Gastroesophageal sphincter (tissue), 4 donors: Measurements from ENCODE around the gene CETN2. TPM values are rescaled to one million over a fixed set of nuclear protein-coding genes. Genes with fewer than 3 reads are reported as not detected.
A peak's percentile ranks its signal among the peaks of the same experiment; 100 is the strongest.

Experiments used
- ATAC-seq: fragments of 150-250 bp; one replicate; pipeline ENCODE4 v1.9.1; 2016; ENCODE audit warnings: mild to moderate bottlenecking, moderate library complexity
- H3K27ac ChIP-seq, 4 donors: fragments of 200-600 bp; sonication (generic) in 3 of 4; 1 replicate in 3 of 4; 2 replicates in 1 of 4; pipeline ENCODE4 v1.5.1; 2016 to 2019
- H3K27me3 ChIP-seq: fragments of 200-600 bp; sonication (generic); one replicate; pipeline ENCODE4 v1.5.1; 2019
- H3K36me3 ChIP-seq, 2 donors: fragments of 200-600 bp; sonication (generic); one replicate each; pipeline ENCODE4 v1.5.1; 2019; ENCODE audit warnings: control low read depth in 1 of 2
- H3K4me1 ChIP-seq, 3 donors: fragments of 200-600 bp; sonication (generic); 1 replicate in 2 of 3; 2 replicates in 1 of 3; pipeline ENCODE4 v1.5.1; 2016 to 2019; ENCODE audit warnings: control low read depth in 2 of 3
- H3K4me3 ChIP-seq, 2 donors: fragments of 200-600 bp; sonication (generic); one replicate each; pipeline ENCODE4 v1.5.1; 2019; ENCODE audit warnings: mild to moderate bottlenecking in 1 of 2, moderate library complexity in 1 of 2
- H3K9me3 ChIP-seq, 3 donors: fragments of 200-600 bp; sonication (generic); one replicate each; pipeline ENCODE4 v1.5.1; 2017 to 2019; ENCODE audit warnings: control low read depth in 2 of 3
- EP300 ChIP-seq: sonication (generic); formaldehyde crosslinking; IDR thresholded peaks from one replicate; pipeline ENCODE4 v1.6.1; 2017; ENCODE audit warnings: antibody characterized with exemption, mild to moderate bottlenecking
- POLR2A ChIP-seq, 2 donors: fragments of 450-650 bp; IDR thresholded peaks; one replicate each; pipeline ENCODE4 v1.6.1; 2017; ENCODE audit warnings: antibody characterized with exemption in 2 of 2, mild to moderate bottlenecking in 2 of 2, moderate library complexity in 1 of 2
- POLR2AphosphoS5 ChIP-seq: sonication (generic); formaldehyde crosslinking; IDR thresholded peaks from one replicate; pipeline ENCODE4 v1.6.1; 2017; ENCODE audit warnings: antibody characterized with exemption
- WGBS, 2 donors: methylation state at CpG; one replicate each; pipeline ENCODE4 v1.1.5; 2018; ENCODE audit warnings: low coverage in 1 of 2; 5-methylcytosine and 5-hydroxymethylcytosine counted together
- total RNA-seq, 4 donors: library from RNA; depleted of rRNA; stranded (reverse); fragments of >200 nt; gene quantifications; one replicate each; pipeline ENCODE4 v1.1.0, GENCODE V29; 2016
- TF ChIP-seq, protein P1 (sequence below), 4 experiments: fragments of 200-600 bp in 2 of 4; fragments of 450-650 bp in 2 of 4; sonication (generic) in 1 of 4; IDR thresholded peaks; one replicate each; pipeline ENCODE4 v1.5.1; 2017 to 2019; ENCODE audit warnings: antibody characterized with exemption in 4 of 4, mild to moderate bottlenecking in 2 of 4, moderate library complexity in 2 of 4

The CETN2 gene
- total RNA-seq, 4 donors from 2014 or later = 53.0 to 75.2 (median 60.3) TPM

DNA sequence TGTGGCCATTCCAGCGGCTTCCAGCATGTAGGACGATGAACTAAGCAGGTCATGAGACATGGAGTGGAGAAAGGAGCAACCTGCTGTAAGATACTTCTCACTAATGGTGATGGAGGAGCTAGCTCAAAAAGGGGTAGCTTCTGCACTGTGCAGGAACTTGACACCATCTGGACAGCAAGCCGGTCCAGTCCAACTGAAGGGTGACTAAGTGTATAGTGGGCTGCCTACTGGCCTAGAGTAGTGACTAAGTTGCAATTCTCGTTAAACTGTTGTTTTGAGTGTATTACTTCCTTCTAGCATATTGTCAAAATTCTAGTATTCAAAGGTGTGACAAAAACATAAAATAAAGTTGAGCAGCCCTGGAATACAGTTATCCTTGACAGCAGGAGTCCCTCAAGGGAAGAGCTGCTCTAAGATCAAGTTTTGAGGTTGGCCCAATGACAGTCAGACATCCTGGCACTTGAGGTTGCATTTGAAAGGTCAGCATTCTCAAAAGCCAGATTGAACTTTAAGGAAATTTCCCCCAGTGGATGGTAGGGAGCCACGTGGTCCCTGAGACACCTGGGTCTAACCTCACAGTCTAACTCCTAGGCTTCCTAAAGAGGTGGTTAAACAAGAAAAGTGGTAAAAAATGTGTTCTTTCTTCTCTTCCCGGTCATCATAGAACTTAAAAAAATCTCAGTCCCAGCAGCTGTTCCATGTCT, 8.0 kb downstream of the CETN2 start:
- H3K27me3 ChIP-seq = no peaks in the 10 kb centered on the region
- no peak overlapping the region for H3K27ac ChIP-seq
- WGBS, 2 donors = 47 to 86% methylated on average over 3 to 4 of the region's 6 CpGs
- no peaks in the 10 kb centered on the region for H3K9me3 ChIP-seq
- no peak overlapping the region for H3K4me3 ChIP-seq
- H3K4me1 ChIP-seq = no peaks in the 10 kb centered on the region
- peaks cover 0 to 9% of the 10 kb centered on the region in 2 donors for H3K36me3 ChIP-seq
- TF ChIP-seq POLR2AphosphoS5 (no peak), POLR2A (IDR thresholded peaks at IDR 0.05) (no peak), EP300 (no peak)
- TF ChIP-seq, protein P1, sequence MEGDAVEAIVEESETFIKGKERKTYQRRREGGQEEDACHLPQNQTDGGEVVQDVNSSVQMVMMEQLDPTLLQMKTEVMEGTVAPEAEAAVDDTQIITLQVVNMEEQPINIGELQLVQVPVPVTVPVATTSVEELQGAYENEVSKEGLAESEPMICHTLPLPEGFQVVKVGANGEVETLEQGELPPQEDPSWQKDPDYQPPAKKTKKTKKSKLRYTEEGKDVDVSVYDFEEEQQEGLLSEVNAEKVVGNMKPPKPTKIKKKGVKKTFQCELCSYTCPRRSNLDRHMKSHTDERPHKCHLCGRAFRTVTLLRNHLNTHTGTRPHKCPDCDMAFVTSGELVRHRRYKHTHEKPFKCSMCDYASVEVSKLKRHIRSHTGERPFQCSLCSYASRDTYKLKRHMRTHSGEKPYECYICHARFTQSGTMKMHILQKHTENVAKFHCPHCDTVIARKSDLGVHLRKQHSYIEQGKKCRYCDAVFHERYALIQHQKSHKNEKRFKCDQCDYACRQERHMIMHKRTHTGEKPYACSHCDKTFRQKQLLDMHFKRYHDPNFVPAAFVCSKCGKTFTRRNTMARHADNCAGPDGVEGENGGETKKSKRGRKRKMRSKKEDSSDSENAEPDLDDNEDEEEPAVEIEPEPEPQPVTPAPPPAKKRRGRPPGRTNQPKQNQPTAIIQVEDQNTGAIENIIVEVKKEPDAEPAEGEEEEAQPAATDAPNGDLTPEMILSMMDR (IDR thresholded peaks at IDR 0.05) = no peak
- ATAC-seq = no peak

DNA sequence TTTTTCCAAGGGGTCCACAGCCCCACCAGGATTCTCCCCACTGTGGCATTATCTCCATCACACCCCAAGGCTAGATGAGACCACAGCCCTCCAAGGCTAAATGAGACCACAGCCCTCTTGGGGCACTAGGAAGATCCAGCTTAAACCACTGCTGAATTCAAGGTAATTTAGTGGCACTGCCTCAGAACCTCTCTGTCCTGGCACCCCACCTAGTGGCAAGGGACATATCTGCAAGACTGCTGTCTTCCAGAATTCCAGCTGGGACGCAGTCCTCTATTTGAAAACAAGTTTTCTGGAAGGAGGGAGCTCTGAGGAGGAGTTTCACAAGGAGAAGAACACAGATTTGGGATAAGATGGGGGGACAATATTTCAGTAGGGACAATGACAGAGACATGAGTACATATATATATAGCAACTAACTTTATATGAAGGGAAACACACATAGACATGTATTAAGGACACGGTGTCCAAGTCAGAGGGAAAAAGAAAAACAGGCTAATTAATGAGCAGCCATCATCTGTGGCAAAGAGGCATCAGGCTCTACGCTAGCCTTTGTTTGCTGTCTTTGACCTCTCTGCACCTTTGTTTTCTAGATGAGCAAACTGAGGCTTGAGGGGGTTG, 9.3 kb downstream of the CETN2 start:
- H3K9me3 ChIP-seq = no peaks in the 10 kb centered on the region
- no peaks in the 10 kb centered on the region for H3K36me3 ChIP-seq
- H3K4me1 ChIP-seq = no peaks in the 10 kb centered on the region
- no peak for TF ChIP-seq POLR2AphosphoS5
- TF ChIP-seq, protein P1 (IDR thresholded peaks at IDR 0.05) = peak in 2 of 4 experiments; percentile 7 to 42
- H3K4me3 ChIP-seq = no peak overlapping the region
- WGBS, 2 donors = 43 to 100% methylated on average over 1 to 2 of the region's 3 CpGs
- H3K27ac ChIP-seq = no peak overlapping the region
- no peak for ATAC-seq
- H3K27me3 ChIP-seq = no peaks in the 10 kb centered on the region

DNA sequence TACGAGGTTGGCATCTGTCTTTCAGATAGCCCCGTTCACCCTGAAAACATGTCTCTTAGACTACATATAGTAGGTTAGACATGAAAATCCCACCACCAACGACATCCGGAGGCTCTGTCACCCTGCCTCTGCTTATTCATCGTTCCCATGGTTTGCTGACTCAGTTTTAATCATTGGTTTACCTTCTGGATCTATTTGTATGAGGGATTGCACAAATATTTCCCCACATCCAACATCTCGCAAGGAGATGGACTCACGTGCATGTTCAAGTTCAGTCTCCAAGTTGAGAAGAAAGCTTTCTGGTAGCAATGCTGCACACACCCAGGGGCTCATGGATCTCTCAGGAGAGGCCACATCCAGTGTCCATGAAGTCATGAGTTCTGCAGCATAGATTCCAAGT, 10.8 kb downstream of the CETN2 start:
- Histone ChIP-seq H3K4me1 (no peaks in the 10 kb centered on the region), H3K27ac (no peak overlapping the region), H3K27me3 (no peaks in the 10 kb centered on the region), H3K36me3 (no peaks in the 10 kb centered on the region), H3K9me3 (no peaks in the 10 kb centered on the region), H3K4me3 (no peak overlapping the region)
- 75 to 84% methylated on average over 5 to 7 of the region's 7 CpGs for whole genome bisulfite sequencing, 2 donors
- TF ChIP-seq EP300 = no peak
- TF ChIP-seq POLR2AphosphoS5 = no peak
- TF ChIP-seq POLR2A (IDR thresholded peaks at IDR 0.05) = no peak
- TF ChIP-seq, protein P1 (IDR thresholded peaks at IDR 0.05) = no peak
- no peak for ATAC-seq

DNA sequence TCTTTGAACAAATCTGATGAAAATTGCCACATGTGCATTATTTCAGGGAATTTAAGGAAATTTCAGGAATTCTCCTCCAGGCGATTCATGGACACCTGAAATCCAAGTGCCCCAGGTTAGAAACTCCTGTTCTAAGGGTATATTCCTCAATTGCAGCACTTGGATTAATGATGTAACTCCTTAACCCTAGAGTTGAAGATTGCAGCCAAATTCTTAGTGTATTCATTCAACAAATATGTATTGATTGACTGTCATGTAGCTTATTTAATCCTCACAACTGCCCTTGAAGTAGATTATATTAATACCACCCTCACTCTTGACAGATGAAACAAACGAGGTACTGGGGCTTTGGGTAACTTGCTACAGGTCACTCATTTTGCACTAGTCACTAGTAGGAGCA, 11.3 kb downstream of the CETN2 start:
- no peaks in the 10 kb centered on the region for H3K36me3 ChIP-seq
- 67 to 100% methylated on average over 1 of the region's 2 CpGs for WGBS, 2 donors
- H3K9me3 ChIP-seq = no peaks in the 10 kb centered on the region
- no peaks in the 10 kb centered on the region for H3K27me3 ChIP-seq
- ATAC-seq = no peak
- H3K27ac ChIP-seq = no peak overlapping the region
- H3K4me3 ChIP-seq = no peak overlapping the region
- TF ChIP-seq EP300 (no peak), POLR2A (IDR thresholded peaks at IDR 0.05) (no peak), POLR2AphosphoS5 (no peak)
- TF ChIP-seq, protein P1 (IDR thresholded peaks at IDR 0.05) = no peak
- H3K4me1 ChIP-seq = no peaks in the 10 kb centered on the region

DNA sequence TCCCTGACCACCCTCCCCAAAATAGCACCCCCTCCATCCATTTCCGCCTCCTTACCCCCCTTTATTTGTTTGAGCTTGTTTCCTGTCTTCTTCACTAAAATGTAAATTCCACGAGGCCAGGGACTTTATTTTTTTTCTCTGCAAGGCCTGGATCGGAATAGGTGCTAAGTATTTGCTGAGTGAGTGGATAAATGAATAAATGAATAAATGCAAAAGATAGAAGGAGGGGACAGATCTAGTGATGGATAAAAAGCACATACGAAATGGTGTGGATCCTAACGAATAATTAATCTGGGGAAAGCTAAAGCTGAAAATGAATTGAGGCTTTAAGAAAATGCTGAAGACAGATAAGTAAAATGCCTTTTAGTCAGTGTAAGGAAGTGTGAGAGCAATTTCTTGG, 12.2 kb downstream of the CETN2 start:
- no peak for ATAC-seq
- Histone ChIP-seq H3K4me1 (no peaks in the 10 kb centered on the region), H3K36me3 (no peaks in the 10 kb centered on the region), H3K27ac (no peak overlapping the region), H3K27me3 (no peaks in the 10 kb centered on the region), H3K4me3 (no peak overlapping the region), H3K9me3 (no peaks in the 10 kb centered on the region)
- no peak for TF ChIP-seq POLR2AphosphoS5
- TF ChIP-seq POLR2A (IDR thresholded peaks at IDR 0.05) = no peak
- TF ChIP-seq EP300 = no peak
- TF ChIP-seq, protein P1 (IDR thresholded peaks at IDR 0.05) = no peak
- 50 to 60% methylated on average over 1 to 2 of the region's 5 CpGs for WGBS, 2 donors
